Measurements from ENCODE around the gene UBE4A.

Gene UBE4A

DNA sequence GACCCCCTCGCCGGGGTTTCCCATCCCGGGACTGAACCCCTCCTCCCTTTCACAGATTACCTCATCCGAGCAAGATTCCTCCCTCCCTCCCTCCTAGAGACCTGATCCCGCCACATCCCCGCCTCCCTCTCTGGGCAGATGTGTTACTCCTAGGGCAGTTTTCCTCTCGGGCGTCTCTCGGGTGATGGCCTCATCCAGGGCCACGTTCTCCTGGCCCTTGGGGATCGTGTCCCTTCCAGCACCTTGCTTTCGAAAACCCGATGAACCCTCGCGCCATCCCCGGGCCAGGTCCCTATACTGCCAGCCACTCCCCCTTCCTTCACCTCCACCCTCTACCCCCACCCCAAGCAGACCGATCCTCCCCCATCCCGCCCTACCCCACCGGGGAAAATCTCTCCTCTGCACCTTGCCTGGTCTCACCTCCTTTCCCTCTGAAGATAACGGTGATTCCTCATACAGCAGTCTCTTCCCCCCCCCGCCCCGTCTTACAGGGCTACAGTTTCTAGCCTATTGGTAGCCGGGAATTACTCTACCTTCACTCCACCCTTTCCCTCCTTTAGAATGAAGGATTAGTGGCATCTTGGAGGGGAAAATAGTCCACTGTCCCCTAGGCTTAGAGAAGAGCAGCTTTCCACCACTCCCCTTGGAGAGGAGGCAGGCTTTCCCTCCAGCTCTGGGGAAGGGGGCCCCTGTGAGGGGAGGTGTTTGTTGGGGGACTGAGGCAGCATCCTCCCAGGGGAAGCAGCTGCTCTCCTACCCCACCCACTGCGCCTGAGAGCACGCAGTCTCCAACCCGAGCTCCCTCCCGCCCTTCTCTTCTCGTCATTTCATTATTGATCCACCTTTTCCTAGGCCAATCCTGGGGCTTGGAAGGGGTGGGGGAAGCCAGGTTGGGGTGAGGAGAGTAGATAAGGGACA lies 78.1 kb downstream of the UBE4A start:
- peak in 2 of 3 donors; percentile 25 to 34 for DNase-seq (ENCODE audit: low read depth in 2 of 3, low spot score in 1 of 3)

GRCh38 chr11:118438314-118438931 lies 79.0 kb downstream of the UBE4A start:
- peak in 2 of 3 donors; percentile 26 to 29 for DNase-seq (ENCODE audit: low read depth in 2 of 3, low spot score in 1 of 3)

DNA sequence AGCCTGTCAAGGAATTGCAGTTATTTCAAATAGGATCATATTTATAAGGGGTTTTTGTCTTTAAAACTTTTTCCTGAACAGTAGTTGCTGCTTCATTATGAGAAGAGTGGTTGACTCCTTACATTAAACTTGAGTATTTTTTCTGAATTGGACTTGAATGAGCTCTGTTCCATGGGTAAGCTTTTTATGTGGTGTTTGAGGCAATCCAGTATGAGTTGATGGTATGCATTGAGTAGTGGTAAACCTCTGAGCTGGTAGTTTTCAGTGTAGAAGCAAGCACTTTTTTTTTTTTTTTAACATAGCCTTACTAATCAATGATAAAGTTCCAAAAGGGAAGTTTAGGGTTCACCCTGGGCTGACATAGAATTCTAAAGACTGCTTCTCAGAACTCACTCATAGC lies 80.2 kb downstream of the UBE4A start:
- DNase-seq (ENCODE audit: low read depth in 2 of 3, low spot score in 1 of 3), result no peak

DNA sequence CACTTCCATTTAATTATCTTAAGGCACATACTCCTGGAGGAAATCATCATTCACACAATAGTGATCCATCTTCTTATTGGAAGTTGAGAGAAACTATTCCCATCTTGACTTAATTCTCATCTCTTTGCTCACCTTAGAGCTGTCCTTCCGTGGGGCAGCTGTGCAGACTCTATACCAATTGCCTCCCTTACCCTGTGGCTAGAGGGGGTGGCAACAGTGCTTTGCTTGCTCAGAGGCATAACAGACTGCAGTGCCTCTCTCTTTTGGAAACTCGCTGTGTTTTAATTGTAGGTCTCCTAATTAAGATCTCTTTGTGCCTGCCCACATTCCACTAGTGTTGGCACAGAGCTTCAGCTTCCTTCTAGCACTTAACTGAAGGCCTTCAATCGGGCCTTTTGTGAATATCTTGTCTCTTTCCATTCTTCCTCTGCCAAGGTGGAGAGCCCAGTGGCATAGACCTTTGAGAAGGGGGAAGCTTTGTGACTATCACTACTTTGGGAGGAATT lies 82.4 kb downstream of the UBE4A start:
- no peak for DNase-seq (ENCODE audit: low read depth in 2 of 3, low spot score in 1 of 3)

- DNase-seq (ENCODE audit: low read depth in 2 of 3, low spot score in 1 of 3), result no peak
Measured at GRCh38 chr11:118442301-118442700, 82.9 kb downstream of the UBE4A start.

DNA sequence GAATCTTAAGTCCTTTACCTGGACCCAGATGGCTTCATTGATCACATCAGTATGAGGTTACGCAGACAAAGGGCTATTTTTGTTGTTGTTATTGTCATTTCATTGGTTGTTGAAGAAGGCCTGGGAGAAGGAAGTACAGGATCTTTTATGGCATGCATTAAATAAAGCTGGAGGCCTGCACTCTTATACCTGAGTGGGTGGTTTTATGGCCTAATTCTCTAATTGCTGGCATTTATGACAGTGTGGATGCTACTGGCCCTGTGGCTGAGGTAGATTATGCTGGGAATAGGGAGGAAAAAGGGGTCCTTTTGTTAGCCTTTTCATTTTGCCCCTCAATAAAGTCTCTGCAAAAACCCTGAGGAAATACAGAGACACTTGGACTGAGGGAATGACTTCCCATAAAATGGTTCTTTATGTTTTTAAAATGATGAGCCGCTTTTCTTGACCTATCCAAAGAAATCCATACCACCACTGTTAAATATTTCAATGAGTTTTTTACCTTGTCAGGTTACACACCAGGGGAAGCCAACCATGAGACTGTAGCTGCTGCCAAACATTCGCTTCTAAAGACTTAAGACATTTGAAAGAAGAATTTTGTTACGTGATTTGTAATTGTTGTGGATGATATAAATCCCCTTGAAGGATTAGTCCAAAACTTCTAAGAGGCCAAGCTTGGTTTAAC lies 83.6 kb downstream of the UBE4A start:
- no peak for DNase-seq (ENCODE audit: low read depth in 2 of 3, low spot score in 1 of 3)

GRCh38 chr11:118443590-118444218 lies 84.3 kb downstream of the UBE4A start:
- no peak for DNase-seq (ENCODE audit: low read depth in 2 of 3, low spot score in 1 of 3)

- no peak for DNase-seq (ENCODE audit: low read depth in 2 of 3, low spot score in 1 of 3)
Measured at GRCh38 chr11:118447423-118447822, 88.0 kb downstream of the UBE4A start.

GRCh38 chr11:118448294-118448693 lies 88.9 kb downstream of the UBE4A start:
- no peak for DNase-seq (ENCODE audit: low read depth in 2 of 3, low spot score in 1 of 3)
